Rectal smooth muscle tissue (tissue), 1 donor: Measurements from ENCODE around the gene LYZL6.

Source experiments
- H3K27ac ChIP-seq: one replicate; pipeline ENCODE4 v1.7.0; 2013; ENCODE audit warnings: low read depth, low read length, inconsistent platforms
- H3K27me3 ChIP-seq: one replicate; pipeline ENCODE4 v1.7.0; 2013; ENCODE audit warnings: low read length; ENCODE audit not compliant: control insufficient read depth, insufficient read depth
- H3K36me3 ChIP-seq: one replicate; pipeline ENCODE4 v1.7.0; 2013; ENCODE audit warnings: low read length; ENCODE audit not compliant: control insufficient read depth, insufficient read depth
- H3K4me1 ChIP-seq: one replicate; pipeline ENCODE4 v1.7.0; 2013; ENCODE audit warnings: low read length; ENCODE audit not compliant: control insufficient read depth, insufficient read depth
- H3K4me3 ChIP-seq: one replicate; pipeline ENCODE4 v1.7.0; 2013; ENCODE audit warnings: low read length
- H3K9ac ChIP-seq: one replicate; pipeline ENCODE4 v1.7.0; 2013; ENCODE audit warnings: low read length

LYZL6 gene

GRCh38 chr17:35943537-35943936, at the start of gene LYZL6:
TSS of gene LYZL6 (minus strand) at chr17:35943713. CDS start at chr17:35939356, 4,357 bp downstream.
- Histone ChIP-seq H3K36me3 (no peaks in the 10 kb centered on the region), H3K4me3 (no peak within 1 kb of the TSS), H3K27ac (no peak within 1 kb of the TSS), H3K4me1 (no peaks in the 10 kb centered on the region), H3K9ac (no peak within 1 kb of the TSS), H3K27me3 (no peaks in the 10 kb centered on the region)

DNA sequence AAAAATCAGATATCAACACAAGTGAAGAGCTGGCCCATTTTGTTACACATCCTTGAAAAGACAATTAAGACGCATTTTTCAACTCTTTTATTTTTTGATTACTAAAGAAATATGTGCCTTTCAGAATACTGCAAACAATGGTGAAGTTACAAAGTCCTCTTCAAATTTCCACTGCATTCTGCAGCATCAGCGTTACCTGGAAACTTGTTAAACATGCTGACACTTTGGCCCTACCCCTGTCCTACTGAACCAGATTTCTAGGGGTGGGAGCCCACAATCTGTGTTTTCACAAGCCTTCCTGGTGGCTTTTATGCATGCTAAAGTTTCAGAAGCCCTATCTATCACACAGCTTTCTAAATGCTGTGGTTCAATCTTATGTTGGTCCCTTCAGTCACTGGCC, 47.6 kb upstream of the LYZL6 start:
- H3K4me1 ChIP-seq: no peaks in the 10 kb centered on the region
- H3K9ac ChIP-seq: no peak overlapping the region
- no peak overlapping the region for H3K4me3 ChIP-seq
- no peaks in the 10 kb centered on the region for H3K36me3 ChIP-seq
- H3K27ac ChIP-seq: no peak overlapping the region
- H3K27me3 ChIP-seq: no peaks in the 10 kb centered on the region

DNA sequence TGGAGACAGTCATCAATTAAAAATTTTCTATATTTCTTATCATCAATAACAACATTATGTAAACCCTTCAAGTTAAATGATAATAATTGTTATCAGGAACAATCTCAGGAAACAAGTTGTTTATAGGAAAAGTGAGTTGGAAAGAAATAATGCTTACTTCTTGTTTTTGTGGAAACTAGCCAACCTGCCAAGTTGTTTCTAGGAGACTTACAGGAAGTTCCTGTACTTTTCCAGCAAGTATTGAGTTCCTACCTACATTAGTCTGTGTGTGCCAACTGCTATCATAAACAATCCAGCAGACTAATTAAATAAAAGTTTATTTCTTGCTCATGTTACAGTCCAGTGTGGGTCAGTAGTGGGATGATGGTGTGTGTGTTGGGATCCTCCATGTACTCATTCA, 44.7 kb upstream of the LYZL6 start:
- Histone ChIP-seq H3K4me1 (no peaks in the 10 kb centered on the region), H3K9ac (no peak overlapping the region), H3K4me3 (no peak overlapping the region), H3K36me3 (no peaks in the 10 kb centered on the region), H3K27ac (no peak overlapping the region), H3K27me3 (no peaks in the 10 kb centered on the region)

DNA sequence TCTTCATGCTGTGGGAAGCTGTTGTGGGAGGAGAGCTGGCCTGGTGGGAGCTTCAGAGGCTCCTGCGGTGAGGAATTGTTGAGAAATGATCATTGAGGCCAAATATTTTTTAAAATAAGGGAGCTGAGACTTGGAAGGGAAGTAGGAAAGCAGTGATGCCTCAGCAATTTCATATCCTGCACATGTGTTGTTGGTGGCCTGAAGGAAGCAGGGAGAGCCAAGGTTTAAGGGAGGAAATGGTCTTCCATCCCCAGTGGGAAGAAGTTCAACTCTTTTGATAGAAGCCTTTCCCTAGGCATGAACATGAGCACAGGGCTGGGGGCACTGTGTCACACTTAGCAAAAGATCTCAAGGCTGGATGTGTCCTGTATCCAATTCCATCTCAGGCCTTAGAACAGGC, 43.1 kb upstream of the LYZL6 start, which contains the start of gene CCL14:
Gene CCL14, minus strand, starts transcription at position 87 of the 400 bp plus-strand sequence. Its CDS starts 80 bp downstream, at position 7.
- H3K27ac ChIP-seq: no peak within 1 kb of the TSS
- H3K4me1 ChIP-seq: no peaks in the 10 kb centered on the region
- no peaks in the 10 kb centered on the region for H3K27me3 ChIP-seq
- H3K9ac ChIP-seq: no peak within 1 kb of the TSS
- no peak within 1 kb of the TSS for H3K4me3 ChIP-seq
- H3K36me3 ChIP-seq: no peaks in the 10 kb centered on the region

DNA sequence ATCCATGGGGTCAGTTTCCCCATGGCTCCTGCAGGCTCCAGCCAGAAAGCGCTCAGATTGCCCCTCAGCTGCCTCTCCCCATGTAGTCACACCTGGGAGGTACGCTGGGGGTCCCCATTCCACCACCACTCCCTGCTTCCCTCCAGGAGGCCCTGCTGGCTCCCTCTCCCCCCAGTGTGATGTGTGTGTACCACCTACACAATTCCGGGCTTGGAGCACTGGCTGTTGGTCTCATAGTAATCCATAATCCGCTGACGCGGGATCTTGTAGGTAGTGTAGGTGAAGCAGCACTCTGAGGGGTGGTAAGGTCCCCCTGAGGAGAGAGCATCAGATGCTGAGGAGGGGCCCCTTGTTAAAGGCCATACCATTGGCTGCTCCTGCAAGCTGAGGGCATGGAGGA, 40.6 kb upstream of the LYZL6 start:
- H3K9ac ChIP-seq: no peak overlapping the region
- no peak overlapping the region for H3K4me3 ChIP-seq
- no peaks in the 10 kb centered on the region for H3K27me3 ChIP-seq
- no peak overlapping the region for H3K27ac ChIP-seq
- H3K36me3 ChIP-seq: no peaks in the 10 kb centered on the region
- H3K4me1 ChIP-seq: no peaks in the 10 kb centered on the region

DNA sequence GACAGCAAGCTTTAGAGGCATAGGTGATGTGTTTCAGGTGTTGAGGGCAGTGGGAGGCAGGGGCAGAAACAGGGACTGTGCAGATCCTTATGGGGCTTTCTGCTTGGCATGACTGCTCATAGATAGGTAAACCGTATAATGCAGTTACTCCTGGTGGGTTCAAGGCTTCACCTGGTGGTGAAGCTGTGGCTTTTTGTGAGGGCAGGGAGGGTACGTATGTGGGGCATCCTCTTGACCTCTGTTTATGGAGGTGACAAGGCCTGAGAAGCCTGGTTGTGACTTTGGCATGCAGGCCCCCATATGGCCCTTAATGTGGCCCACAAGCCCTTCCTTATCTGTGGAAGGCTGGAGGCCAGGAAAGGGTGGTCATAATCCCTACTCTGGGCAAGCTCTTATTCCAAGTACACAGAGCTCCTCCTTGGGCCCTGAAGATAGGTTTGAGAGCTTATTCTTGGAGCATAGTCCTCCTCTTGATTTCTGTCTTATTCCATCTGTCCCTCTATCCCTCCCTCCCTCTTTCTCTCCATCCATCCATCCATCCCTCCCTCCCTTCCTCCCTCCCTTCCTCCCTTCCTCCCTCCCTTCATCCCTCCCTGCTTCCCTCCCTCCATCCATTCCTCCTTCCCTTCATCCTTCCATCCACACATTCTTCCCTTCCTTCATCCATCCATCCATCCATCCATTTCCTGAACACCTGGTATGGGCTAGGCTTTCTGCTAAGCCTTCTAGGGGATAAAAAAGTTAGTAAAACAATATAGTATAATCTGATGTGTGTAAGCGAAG, 39.1 kb upstream of the LYZL6 start:
- Histone ChIP-seq H3K27ac (no peak overlapping the region), H3K4me1 (no peaks in the 10 kb centered on the region), H3K36me3 (no peaks in the 10 kb centered on the region), H3K27me3 (no peaks in the 10 kb centered on the region), H3K4me3 (no peak overlapping the region), H3K9ac (no peak overlapping the region)

- H3K9ac ChIP-seq: no peak overlapping the region
Measured at GRCh38 chr17:35981908-35982330, 38.4 kb upstream of the LYZL6 start.

DNA sequence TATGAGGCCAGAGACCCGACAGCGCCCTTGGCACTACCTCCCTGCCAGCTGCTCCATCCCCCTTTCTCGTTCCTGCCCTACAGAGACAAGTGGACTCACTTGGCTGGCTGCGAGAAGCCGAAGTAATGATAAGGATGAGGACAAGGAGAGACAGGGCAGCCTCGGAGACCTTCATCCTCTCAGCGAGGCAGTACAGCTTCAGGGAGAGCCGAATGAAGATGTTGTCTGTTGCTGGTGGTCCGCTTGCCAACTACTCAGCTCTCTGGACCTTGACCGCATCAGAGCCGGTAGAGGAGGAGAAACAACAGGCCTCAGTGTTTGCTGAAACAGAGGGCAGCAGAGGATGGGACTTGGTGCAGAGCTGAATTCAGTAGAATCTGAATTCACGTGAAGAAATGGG, 37.7 kb upstream of the LYZL6 start, which contains the start of gene CCL16:
Gene CCL16, minus strand, starts transcription at position 252 of the 400 bp plus-strand sequence. Its CDS starts 77 bp downstream, at position 175.
- Histone ChIP-seq H3K4me1 (no peaks in the 10 kb centered on the region), H3K27me3 (no peaks in the 10 kb centered on the region), H3K4me3 (no peak within 1 kb of the TSS), H3K36me3 (no peaks in the 10 kb centered on the region), H3K9ac (no peak within 1 kb of the TSS), H3K27ac (no peak within 1 kb of the TSS)

More at GRCh38 chr17:35981908-35982330, 38.4 kb upstream of the LYZL6 start:
- Histone ChIP-seq H3K27me3 (no peaks in the 10 kb centered on the region), H3K4me1 (no peaks in the 10 kb centered on the region), H3K36me3 (no peaks in the 10 kb centered on the region), H3K27ac (no peak overlapping the region), H3K4me3 (no peak overlapping the region)

GRCh38 chr17:35978346-35978745, 34.8 kb upstream of the LYZL6 start:
- H3K36me3 ChIP-seq: no peaks in the 10 kb centered on the region
- no peaks in the 10 kb centered on the region for H3K27me3 ChIP-seq
- no peak overlapping the region for H3K9ac ChIP-seq
- no peak overlapping the region for H3K4me3 ChIP-seq
- H3K4me1 ChIP-seq: no peaks in the 10 kb centered on the region
- no peak overlapping the region for H3K27ac ChIP-seq

- Histone ChIP-seq H3K9ac (no peak overlapping the region), H3K36me3 (no peaks in the 10 kb centered on the region), H3K4me1 (no peaks in the 10 kb centered on the region), H3K27ac (no peak overlapping the region), H3K4me3 (no peak overlapping the region), H3K27me3 (no peaks in the 10 kb centered on the region)
Measured at GRCh38 chr17:35977509-35977908, 34.0 kb upstream of the LYZL6 start.

DNA sequence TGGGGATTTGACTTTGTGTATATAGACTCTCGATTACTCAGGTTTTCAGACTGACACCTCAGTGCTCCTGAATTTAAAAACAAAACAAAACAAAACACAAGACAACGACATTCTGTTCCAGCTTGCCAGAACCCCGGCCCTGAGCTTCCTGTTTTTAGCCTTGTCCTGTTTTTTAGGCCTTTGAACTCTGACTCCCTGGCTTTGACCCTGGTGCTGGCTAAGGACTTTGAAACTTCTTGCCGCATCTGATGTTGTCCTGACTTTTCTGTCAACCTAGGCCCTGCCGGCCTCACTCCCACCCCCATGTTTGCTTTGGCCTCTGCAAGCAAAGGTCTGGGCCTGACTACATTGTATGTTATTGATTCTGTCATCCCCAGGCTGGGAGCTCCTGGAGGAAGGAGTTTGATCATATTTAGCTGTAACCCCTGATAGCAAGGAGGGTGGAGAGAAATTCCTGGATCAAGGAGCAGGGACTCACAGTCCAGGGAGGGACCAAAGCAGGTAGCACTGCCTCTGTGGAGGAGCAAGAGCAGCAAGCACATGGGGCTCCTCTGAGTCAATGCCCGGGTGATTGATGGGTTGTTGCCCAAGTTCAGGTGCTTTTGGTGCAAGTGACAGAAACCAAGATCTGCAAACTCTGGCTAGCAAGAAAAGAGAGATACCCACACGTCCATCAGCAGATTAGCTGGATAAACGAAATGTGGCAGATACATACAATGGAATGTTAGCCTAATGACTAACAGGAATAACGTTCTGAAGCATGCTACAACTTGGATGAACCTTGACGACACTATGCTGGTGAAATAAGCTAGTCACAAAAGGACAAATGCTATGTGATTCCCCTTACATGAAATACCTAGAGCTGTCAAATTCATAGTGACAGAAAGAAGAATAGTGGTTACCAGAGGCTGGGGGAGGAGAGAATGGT, 30.1 kb upstream of the LYZL6 start:
- Histone ChIP-seq H3K27ac (no peak overlapping the region), H3K4me3 (no peak overlapping the region), H3K36me3 (no peaks in the 10 kb centered on the region), H3K4me1 (no peaks in the 10 kb centered on the region), H3K9ac (no peak overlapping the region), H3K27me3 (no peaks in the 10 kb centered on the region)

- Histone ChIP-seq H3K4me3 (no peak overlapping the region), H3K36me3 (no peaks in the 10 kb centered on the region), H3K27ac (no peak overlapping the region), H3K27me3 (no peaks in the 10 kb centered on the region), H3K4me1 (no peaks in the 10 kb centered on the region), H3K9ac (no peak overlapping the region)
Measured at GRCh38 chr17:35972945-35973332, 29.4 kb upstream of the LYZL6 start.
